PC-9 (cell line): ENCODE measurements around the gene ST3GAL6.

Experiments
- CTCF ChIP-seq: fragments of 200-600 bp; sonication (generic); conservative IDR thresholded peaks from 2 replicates; pipeline ENCODE4 v1.6.1; 2017; ENCODE audit warnings: mixed run types, antibody characterized with exemption, mild to moderate bottlenecking, moderate library complexity
- EZH2 ChIP-seq: fragments of 200-600 bp; sonication (generic); IDR thresholded peaks from 2 replicates; pipeline ENCODE4 v1.8.0; 2017; ENCODE audit warnings: antibody characterized with exemption, low read depth

DNA sequence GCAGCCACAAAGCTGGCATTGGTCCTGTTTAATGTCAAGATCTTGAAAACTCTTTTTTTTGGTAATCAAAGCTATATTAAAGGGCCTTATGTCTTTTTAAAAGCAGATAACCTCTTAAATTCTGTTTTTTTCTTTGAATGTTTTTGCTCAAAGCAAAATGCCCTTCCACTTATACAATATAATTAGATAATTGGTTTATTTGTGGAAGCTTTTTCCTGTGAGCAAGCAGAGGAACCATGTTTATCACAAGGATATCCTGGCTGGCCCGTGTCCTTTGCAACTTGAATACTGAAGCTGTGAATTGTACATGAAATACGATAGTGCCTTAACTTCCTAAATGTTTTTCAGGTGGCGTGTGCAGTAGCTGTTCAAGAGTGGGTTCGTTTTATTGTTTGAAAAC lies 2.6 kb downstream of the ST3GAL6 start:
- TF ChIP-seq CTCF (no peak), EZH2 (no peak)
